Measurements from ENCODE around the gene JHY. TPM values are rescaled to one million over a fixed set of nuclear protein-coding genes. Genes with fewer than 3 reads are reported as not detected.

JHY gene
- total RNA-seq, 2 experiments from 2014 or later: not detected

Small RNA genes lying within 50 kb of the gene (small RNA-seq; reads per million reads assigned to genes)
- gene RNU4-23P: not detected

Other genes starting within 250 kb of the JHY start
- 36.3 and 54.7 TPM in 2 replicates for gene UBASH3B, start 227.0 kb upstream of the JHY start, total RNA-seq (2014; rRNA removed; shearing (Covaris generic))
- gene UBASH3B, start 227.0 kb upstream of the JHY start, total RNA-seq (2022): 72.7 and 73.0 TPM in 2 replicates
- gene CRTAM, start 44.3 kb upstream of the JHY start, total RNA-seq (2014; rRNA removed; shearing (Covaris generic)): not detected in 2 replicates
- not detected in 2 replicates for gene CRTAM, start 44.3 kb upstream of the JHY start, total RNA-seq (2022)
- gene BSX, start 99.1 kb downstream of the JHY start, total RNA-seq (2014; rRNA removed; shearing (Covaris generic)): not detected in 2 replicates
- not detected in 2 replicates for gene BSX, start 99.1 kb downstream of the JHY start, total RNA-seq (2022)
- 1,862 and 1,909 TPM in 2 replicates for gene HSPA8, start 179.4 kb downstream of the JHY start, total RNA-seq (2014; rRNA removed; shearing (Covaris generic))
- gene HSPA8, start 179.4 kb downstream of the JHY start, total RNA-seq (2022): 490 and 1,029 TPM in 2 replicates

Measured in OCI-LY7 (cell line).